ES-I3 (cell line): Measurements from ENCODE around the gene AKIRIN2.

ENCODE experiments used
- H3K36me3 ChIP-seq: 2 replicates; pipeline ENCODE4 v1.6.1; 2013; ENCODE audit warnings: mild to moderate bottlenecking, low read length, control low read depth, moderate library complexity; ENCODE audit not compliant: insufficient read depth
- H3K4me1 ChIP-seq: 2 replicates; pipeline ENCODE4 v1.6.1; 2013; ENCODE audit warnings: mild to moderate bottlenecking, control low read depth, low read length; ENCODE audit not compliant: insufficient read depth
- H3K9ac ChIP-seq: 2 replicates; pipeline ENCODE4 v1.6.1; 2013; ENCODE audit warnings: low read depth, mild to moderate bottlenecking, low read length, moderate library complexity
- H3K9me3 ChIP-seq: 2 replicates; pipeline ENCODE4 v1.6.1; 2013; ENCODE audit warnings: mild to moderate bottlenecking, low read length, moderate library complexity; ENCODE audit not compliant: control insufficient read depth, insufficient read depth

AKIRIN2 gene

DNA sequence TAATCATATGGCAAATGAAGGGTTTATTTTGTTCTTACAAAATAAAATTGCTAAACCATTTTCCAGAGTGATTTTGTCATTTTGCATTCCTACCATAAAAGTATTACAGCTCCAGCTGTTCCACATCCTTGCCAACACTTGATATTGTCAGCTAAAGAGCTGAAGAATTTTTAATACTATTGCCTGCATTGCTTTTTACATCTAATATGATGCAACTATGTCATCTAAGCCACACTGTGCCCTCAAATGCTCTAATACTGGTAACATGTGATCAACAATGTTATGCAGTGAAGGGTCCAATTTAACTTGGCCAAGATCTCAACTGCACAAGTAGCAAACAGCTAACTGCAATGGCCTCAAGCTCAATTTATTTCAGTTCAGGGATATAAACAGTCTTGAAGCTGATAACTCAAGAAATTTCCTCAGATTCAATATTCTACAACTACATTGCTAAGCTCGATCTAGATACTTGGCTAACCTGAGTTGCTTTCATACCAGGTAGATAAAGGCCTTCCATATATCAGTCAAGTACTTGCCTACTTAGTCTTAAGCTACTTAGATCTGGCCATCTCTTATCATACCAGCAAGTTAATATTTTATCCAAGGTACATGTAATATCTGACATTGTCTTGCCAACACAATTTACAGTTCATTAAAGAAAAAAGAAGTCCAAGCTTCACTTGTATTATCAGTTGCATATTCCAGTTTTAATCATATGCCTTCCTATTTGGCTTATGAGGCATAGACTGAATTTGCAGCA, 17.0 kb downstream of the AKIRIN2 start:
- Histone ChIP-seq H3K9me3 (no peaks in the 10 kb centered on the region), H3K4me1 (no peaks in the 10 kb centered on the region), H3K9ac (no peak overlapping the region), H3K36me3 (no peaks in the 10 kb centered on the region; the same call in 1 of the 2 replicates)

GRCh38 chr6:87683890-87684289, 18.1 kb downstream of the AKIRIN2 start:
- H3K9ac ChIP-seq, result no peak overlapping the region
- no peaks in the 10 kb centered on the region; the same call in none of the 2 replicates for H3K36me3 ChIP-seq
- H3K4me1 ChIP-seq, result no peaks in the 10 kb centered on the region
- H3K9me3 ChIP-seq, result no peaks in the 10 kb centered on the region

DNA sequence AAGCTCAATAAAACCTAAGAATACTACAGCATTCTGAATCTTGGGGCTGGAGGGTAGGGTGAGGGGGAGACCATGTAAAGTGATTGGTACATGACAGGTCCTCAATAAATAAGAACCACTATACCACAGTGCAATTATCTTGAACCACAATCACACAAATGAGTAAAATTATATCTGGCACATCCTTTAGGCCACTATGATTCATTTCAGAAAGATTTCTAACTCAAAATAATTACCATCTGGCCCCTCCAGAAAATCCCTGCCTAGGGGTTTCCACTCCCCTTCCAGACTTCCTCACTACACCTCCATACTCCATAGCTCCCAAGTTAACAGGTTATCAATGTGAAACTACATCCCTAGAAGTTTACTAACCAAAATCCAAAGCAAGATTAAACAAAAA, 19.7 kb downstream of the AKIRIN2 start:
- Histone ChIP-seq H3K9me3 (no peaks in the 10 kb centered on the region), H3K36me3 (no peaks in the 10 kb centered on the region; the same call in none of the 2 replicates), H3K9ac (no peak overlapping the region), H3K4me1 (no peaks in the 10 kb centered on the region)

DNA sequence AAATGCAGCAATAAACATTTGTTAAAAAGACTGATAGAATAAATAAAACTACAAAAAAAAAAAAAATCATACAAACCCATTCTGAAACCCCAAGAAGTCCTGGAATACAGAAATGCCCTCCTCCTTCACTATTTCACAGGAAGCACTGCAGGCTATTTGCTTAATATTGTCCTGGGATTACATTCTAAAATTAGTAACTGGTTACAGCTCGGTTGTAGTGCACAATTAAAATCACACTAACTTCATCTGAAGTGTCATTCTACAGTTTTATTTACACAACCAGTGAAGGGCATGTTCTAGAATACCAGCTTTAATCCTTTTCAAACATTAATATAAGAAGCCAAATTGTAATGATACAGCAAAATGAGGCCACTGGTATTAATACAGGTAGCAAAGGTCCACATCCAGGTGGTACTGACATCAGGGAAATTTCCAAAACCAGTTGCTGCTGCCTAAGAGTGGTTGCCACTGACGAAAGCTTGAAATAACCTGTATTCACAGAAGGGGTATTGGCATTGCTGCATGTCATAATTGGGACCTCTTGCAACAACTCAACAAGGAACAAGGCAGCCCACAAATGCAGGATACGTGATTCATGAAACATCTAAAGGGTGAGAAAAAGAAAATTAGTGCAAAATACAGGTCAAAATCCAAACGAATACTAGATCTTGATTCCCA, 26.9 kb downstream of the AKIRIN2 start:
- no peaks in the 10 kb centered on the region for H3K4me1 ChIP-seq
- H3K36me3 ChIP-seq, result peaks cover 14% of the 10 kb centered on the region; the same call in 1 of the 2 replicates
- H3K9me3 ChIP-seq, result no peaks in the 10 kb centered on the region
- no peak overlapping the region for H3K9ac ChIP-seq

DNA sequence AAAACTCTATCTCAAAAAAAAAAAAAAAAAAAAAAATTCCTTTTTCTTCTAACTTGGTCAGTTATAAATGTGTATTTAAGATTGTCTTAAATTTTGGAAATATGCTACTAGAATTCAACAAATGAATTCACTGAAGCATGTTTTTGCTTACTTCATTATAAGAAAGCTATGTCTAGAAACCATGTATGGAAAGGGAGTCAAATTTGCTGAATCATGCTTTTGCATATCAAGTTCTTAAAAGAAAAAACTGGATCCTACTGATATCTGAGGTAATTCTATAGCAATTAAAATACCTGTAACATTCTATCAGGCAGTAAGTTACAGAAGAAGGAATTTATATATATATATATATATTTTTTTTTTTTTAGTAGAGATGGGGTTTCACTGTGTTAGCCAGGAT, 27.7 kb downstream of the AKIRIN2 start:
- no peaks in the 10 kb centered on the region for H3K4me1 ChIP-seq
- H3K9ac ChIP-seq, result no peak overlapping the region
- peaks cover 14% of the 10 kb centered on the region; the same call in 1 of the 2 replicates for H3K36me3 ChIP-seq
- no peaks in the 10 kb centered on the region for H3K9me3 ChIP-seq

GRCh38 chr6:87673237-87673636, 28.8 kb downstream of the AKIRIN2 start:
- peaks cover 14% of the 10 kb centered on the region; the same call in 1 of the 2 replicates for H3K36me3 ChIP-seq
- H3K9ac ChIP-seq, result no peak overlapping the region
- H3K4me1 ChIP-seq, result no peaks in the 10 kb centered on the region
- no peaks in the 10 kb centered on the region for H3K9me3 ChIP-seq

- H3K36me3 ChIP-seq, result peaks cover 14% of the 10 kb centered on the region; the same call in 1 of the 2 replicates
- no peaks in the 10 kb centered on the region for H3K4me1 ChIP-seq
- no peaks in the 10 kb centered on the region for H3K9me3 ChIP-seq
- H3K9ac ChIP-seq, result no peak overlapping the region
Observed at GRCh38 chr6:87672641-87673040, 29.4 kb downstream of the AKIRIN2 start.

DNA sequence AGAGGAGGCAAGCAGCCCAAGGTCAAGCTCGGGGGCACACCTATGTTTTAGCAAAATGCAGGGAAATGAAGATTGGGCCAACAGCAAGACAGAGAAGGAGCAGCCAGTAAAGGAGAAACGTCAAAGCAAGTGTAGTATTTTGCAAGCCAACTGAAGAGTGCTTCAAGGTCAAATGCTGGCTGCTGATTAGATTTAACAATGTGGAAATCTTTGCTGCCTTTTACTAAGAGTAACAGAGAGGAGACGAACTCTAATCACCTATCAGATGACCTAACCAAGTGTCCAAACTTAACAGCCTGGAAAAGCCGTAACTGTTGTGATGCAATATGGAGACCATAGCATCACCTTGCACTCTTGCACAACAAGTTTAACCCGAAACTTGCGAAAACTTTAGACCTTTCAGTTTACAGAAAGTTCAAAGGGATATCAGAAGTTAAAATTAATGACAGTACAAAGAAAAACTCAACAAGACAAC, 30.4 kb downstream of the AKIRIN2 start:
- H3K9me3 ChIP-seq, result no peaks in the 10 kb centered on the region
- H3K9ac ChIP-seq, result no peak overlapping the region
- peaks cover 16% of the 10 kb centered on the region; the same call in 1 of the 2 replicates for H3K36me3 ChIP-seq
- no peaks in the 10 kb centered on the region for H3K4me1 ChIP-seq

DNA sequence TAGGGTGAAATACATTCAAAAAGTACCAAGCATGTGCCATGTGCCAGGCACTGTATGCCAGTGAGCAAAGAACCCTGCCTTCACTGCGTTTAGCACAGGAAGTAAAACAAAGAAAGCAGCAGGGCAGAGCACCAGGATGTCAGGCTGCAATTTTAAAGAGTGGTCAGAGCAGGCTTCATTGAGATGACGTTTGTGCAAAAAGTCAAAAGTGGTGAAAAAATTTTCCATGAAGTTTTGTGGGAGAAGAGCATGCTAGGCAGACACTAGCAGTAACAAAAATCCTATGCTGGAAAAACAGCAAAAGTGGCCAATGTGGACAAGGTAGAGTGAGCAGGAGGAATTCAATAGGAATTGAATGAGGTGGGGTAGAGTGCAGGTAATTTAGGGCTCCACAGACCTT, 31.3 kb downstream of the AKIRIN2 start:
- H3K36me3 ChIP-seq, result peaks cover 16% of the 10 kb centered on the region; the same call in 1 of the 2 replicates
- no peaks in the 10 kb centered on the region for H3K9me3 ChIP-seq
- H3K4me1 ChIP-seq, result no peaks in the 10 kb centered on the region
- no peak overlapping the region for H3K9ac ChIP-seq

DNA sequence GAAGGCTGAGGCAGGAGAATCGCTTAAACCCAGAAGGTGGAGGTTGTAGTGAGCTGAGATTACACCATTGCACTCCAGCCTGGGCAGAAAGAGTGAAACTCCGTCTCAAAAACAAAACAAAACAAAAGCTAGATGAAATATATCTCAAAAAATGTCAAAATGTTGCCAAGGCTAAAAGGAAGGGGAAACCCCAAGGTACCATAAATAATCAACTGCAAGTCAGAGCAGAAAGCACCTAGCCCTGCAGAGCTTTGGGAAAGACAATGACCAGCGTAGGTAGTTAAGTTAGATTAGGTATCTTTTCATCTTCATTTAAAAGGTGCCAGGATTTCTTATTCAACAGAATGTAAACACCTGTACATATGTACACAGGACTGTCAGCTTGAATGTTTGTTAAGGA, 33.0 kb downstream of the AKIRIN2 start:
- H3K9me3 ChIP-seq, result no peaks in the 10 kb centered on the region
- no peaks in the 10 kb centered on the region for H3K4me1 ChIP-seq
- peaks cover 8% of the 10 kb centered on the region; the same call in 1 of the 2 replicates for H3K36me3 ChIP-seq
- no peak overlapping the region for H3K9ac ChIP-seq

DNA sequence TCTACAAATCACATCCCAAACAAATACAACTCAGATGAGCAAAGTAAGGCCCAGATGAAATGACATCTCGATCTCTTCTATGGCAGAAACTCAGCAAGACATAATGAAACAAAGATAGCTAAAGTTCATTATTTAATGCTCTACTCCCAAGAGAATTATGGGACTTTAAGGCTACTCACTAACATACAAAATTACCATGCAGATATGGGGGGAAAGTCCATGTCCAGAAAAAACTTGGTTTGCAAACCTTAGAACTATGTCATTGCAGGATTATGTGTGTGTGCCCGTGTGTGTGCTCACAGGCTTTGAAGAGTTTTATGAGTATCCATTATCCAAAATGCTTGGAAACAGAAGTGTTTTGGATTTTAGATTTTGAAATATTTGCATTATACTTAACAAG, 34.0 kb downstream of the AKIRIN2 start:
- Histone ChIP-seq H3K9me3 (no peaks in the 10 kb centered on the region), H3K36me3 (peaks cover 8% of the 10 kb centered on the region; the same call in 1 of the 2 replicates), H3K9ac (no peak overlapping the region), H3K4me1 (no peaks in the 10 kb centered on the region)

GRCh38 chr6:87667032-87667431, 35.0 kb downstream of the AKIRIN2 start:
- H3K9ac ChIP-seq, result no peak overlapping the region
- no peaks in the 10 kb centered on the region for H3K4me1 ChIP-seq
- no peaks in the 10 kb centered on the region for H3K9me3 ChIP-seq
- peaks cover 8% of the 10 kb centered on the region; the same call in 1 of the 2 replicates for H3K36me3 ChIP-seq

- Histone ChIP-seq H3K9ac (no peak overlapping the region), H3K36me3 (peaks cover 12% of the 10 kb centered on the region), H3K4me1 (no peaks in the 10 kb centered on the region), H3K9me3 (no peaks in the 10 kb centered on the region)
Observed at GRCh38 chr6:87664921-87665485, 37.0 kb downstream of the AKIRIN2 start.

- Histone ChIP-seq H3K9me3 (no peaks in the 10 kb centered on the region), H3K4me1 (no peaks in the 10 kb centered on the region), H3K36me3 (peaks cover 16% of the 10 kb centered on the region), H3K9ac (no peak overlapping the region)
Observed at GRCh38 chr6:87663434-87663833, 38.6 kb downstream of the AKIRIN2 start.
